ENCODE results near the gene DPP6.

The DPP6 gene

DNA sequence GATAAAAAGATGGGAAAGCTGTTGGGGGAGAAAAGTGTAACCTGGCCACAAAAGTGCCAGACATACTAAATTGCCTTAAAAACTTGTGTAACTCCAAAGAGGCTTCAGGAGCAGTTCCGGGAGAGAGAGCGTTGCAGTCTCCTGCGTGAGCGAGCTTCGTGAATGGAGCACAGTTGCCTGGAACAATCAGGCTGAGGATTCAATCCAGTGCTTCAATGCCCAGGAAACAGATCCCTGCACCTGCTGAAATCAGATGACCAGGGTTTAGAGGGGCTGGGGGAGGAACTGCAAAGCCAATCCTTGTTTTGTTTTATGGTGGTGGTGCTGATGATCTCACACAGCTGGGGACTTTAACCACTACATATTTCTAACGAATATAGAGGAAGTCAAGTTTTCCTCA, 398.3 kb downstream of the DPP6 start:
- POLR2A ChIA-PET: no interaction called here
- Histone ChIP-seq H3K4me3 (ENCODE audit: control insufficient read depth in 1 of 7, extremely low read depth in 1 of 7, insufficient read depth in 4 of 7, low read depth in 2 of 7, low read length in 6 of 7) (no peak overlapping the region), H3K36me3 (ENCODE audit: control insufficient read depth in 4 of 4, insufficient read depth in 4 of 4, low read length in 3 of 4) (no peaks in the 10 kb centered on the region), H3K9me3 (ENCODE audit: control extremely low read depth in 1 of 5, control insufficient read depth in 4 of 5, insufficient read depth in 2 of 5, low read depth in 1 of 5, low read length in 4 of 5) (peaks cover 0 to 2% (median 0%) of the 10 kb centered on the region in 5 experiments), H3K27ac (ENCODE audit: insufficient read depth in 1 of 2, low read depth in 1 of 2, low read length in 2 of 2, poor library complexity in 1 of 2, severe bottlenecking in 2 of 2) (no peak overlapping the region), H3K4me1 (ENCODE audit: control extremely low read depth in 1 of 4, control insufficient read depth in 4 of 4, insufficient read depth in 4 of 4, low read length in 3 of 4) (no peaks in the 10 kb centered on the region), H3K27me3 (replicated peaks in 2 of 5; ENCODE audit: control insufficient read depth in 4 of 5, insufficient read depth in 5 of 5, low read length in 4 of 5) (no peaks in the 10 kb centered on the region)
- no peak for DNase-seq
- 87% methylated on average over 5 of the region's 6 CpGs for WGBS (ENCODE audit: insufficient coverage)
- CTCF ChIA-PET: no interaction called here

DNA sequence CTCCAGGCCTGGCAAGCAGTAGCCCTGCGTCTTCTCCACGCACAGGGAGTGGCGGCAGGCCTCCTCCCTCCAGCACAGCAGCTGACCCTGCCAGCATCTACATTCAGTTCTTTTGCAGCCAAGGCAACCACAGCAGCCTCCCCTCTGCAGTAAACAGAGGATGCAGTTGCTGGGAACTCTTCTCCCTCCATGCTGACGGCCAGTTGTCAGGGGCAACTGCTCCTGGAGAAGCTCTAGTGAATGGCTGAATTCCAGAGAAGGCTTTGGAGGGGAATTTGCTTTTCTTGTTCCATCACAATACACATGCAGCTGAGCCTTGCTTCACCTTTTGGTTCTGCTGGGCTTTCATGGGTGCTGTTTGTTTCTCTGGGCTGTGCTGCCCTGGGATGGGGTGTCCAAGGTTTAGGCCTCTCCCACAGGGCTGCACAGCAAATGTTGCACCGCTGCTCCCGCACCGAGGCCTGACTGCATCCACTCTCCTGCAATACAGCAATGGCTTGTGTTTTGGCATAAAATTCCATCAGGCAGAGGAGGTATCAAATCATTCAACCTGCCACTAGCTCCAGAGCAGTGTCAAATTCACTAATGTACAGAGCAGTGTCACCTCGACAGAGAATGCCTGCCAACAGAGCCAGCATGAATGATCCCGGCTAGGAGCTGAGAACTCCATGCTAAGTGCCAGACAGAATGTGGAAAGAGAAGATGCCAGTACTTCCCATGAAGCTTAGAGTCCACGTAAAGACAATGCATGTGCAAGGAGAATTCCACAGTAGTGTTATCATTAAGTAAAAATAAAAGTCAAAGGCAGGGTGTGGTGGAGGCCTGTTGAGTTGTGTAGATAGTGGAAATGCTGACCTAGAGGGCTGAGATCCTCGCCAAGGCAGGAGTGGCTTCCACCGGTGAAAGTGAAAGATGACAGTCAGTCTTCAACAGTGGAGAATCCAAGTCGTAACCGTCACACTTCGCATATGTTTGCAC, 399.6 kb downstream of the DPP6 start:
- no peaks in the 10 kb centered on the region for H3K36me3 ChIP-seq (ENCODE audit: control insufficient read depth in 4 of 4, insufficient read depth in 4 of 4, low read length in 3 of 4)
- H3K27me3 ChIP-seq (replicated peaks in 2 of 5; ENCODE audit: control insufficient read depth in 4 of 5, insufficient read depth in 5 of 5, low read length in 4 of 5): no peaks in the 10 kb centered on the region
- H3K27ac ChIP-seq (ENCODE audit: insufficient read depth in 1 of 2, low read depth in 1 of 2, low read length in 2 of 2, poor library complexity in 1 of 2, severe bottlenecking in 2 of 2): no peak overlapping the region
- no peaks in the 10 kb centered on the region for H3K4me1 ChIP-seq (ENCODE audit: control extremely low read depth in 1 of 4, control insufficient read depth in 4 of 4, insufficient read depth in 4 of 4, low read length in 3 of 4)
- no peak overlapping the region for H3K4me3 ChIP-seq (ENCODE audit: control insufficient read depth in 1 of 7, extremely low read depth in 1 of 7, insufficient read depth in 4 of 7, low read depth in 2 of 7, low read length in 6 of 7)
- DNase-seq: no peak
- ChIA-PET POLR2A (interaction anchor here (0.6 kb wide), 1 partner anchor 654 kb away, joined by 3 read pairs; no protein-coding TSS in a partner anchor), CTCF (interaction anchor here (1.4 kb wide), 1 partner anchor 11 kb away, joined by 3 read pairs; no protein-coding TSS in a partner anchor)
- WGBS (ENCODE audit: insufficient coverage): 89% methylated on average over 15 of the region's 15 CpGs
- H3K9me3 ChIP-seq (ENCODE audit: control extremely low read depth in 1 of 5, control insufficient read depth in 4 of 5, insufficient read depth in 2 of 5, low read depth in 1 of 5, low read length in 4 of 5): peaks cover 0 to 1% (median 0%) of the 10 kb centered on the region in 5 experiments

DNA sequence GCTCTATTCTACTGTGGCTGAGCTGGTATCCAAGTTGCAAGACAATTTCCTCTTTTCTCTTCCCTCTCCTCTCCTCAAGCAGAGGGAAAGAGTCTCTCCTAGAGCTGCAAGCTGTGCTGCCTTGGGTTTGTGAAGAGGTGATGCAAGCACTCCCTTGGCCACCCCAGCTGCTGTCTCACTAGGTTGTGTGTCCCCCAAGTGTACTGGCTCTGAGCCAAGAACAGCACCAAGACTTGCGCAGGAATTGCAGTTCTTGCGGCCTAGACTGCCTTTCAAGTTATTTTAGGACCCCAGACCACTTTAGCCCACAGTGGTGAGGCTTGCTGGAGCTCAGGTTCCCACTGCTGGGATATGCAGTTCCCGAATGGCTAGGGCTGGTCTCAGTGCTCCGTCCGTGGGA, 411.6 kb downstream of the DPP6 start:
- 94% methylated on average over 4 of the region's 5 CpGs for WGBS (ENCODE audit: insufficient coverage)
- Histone ChIP-seq H3K9me3 (ENCODE audit: control extremely low read depth in 1 of 5, control insufficient read depth in 4 of 5, insufficient read depth in 2 of 5, low read depth in 1 of 5, low read length in 4 of 5) (peaks cover 0 to 9% (median 4%) of the 10 kb centered on the region in 5 experiments), H3K36me3 (ENCODE audit: control insufficient read depth in 4 of 4, insufficient read depth in 4 of 4, low read length in 3 of 4) (no peaks in the 10 kb centered on the region), H3K27me3 (replicated peaks in 2 of 5; ENCODE audit: control insufficient read depth in 4 of 5, insufficient read depth in 5 of 5, low read length in 4 of 5) (no peaks in the 10 kb centered on the region), H3K4me1 (ENCODE audit: control extremely low read depth in 1 of 4, control insufficient read depth in 4 of 4, insufficient read depth in 4 of 4, low read length in 3 of 4) (no peaks in the 10 kb centered on the region), H3K27ac (ENCODE audit: insufficient read depth in 1 of 2, low read depth in 1 of 2, low read length in 2 of 2, poor library complexity in 1 of 2, severe bottlenecking in 2 of 2) (no peak overlapping the region), H3K4me3 (ENCODE audit: control insufficient read depth in 1 of 7, extremely low read depth in 1 of 7, insufficient read depth in 4 of 7, low read depth in 2 of 7, low read length in 6 of 7) (no peak overlapping the region)
- ChIA-PET CTCF (no interaction called here), POLR2A (no interaction called here)
- DNase-seq: no peak

DNA sequence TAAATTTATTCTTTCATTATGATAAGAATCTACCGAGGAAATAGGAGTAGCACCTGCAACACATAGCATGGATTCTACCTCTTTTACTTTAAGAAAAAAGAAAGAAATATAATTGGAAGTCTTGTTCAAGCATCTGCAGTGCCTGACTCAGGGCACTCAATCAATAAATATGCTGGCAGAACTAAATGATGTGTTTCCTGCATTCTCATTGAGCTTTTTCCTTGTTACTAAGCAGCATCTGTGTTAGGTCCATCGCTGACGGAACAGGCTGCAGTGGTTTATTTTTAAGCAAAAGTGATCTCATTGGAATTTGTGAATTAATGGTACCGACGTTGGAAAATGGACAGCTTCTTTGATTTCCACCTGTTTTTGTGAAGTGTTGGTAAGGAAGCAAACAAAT, 417.5 kb downstream of the DPP6 start:
- H3K36me3 ChIP-seq (ENCODE audit: control insufficient read depth in 4 of 4, insufficient read depth in 4 of 4, low read length in 3 of 4): no peaks in the 10 kb centered on the region
- WGBS (ENCODE audit: insufficient coverage): 81% methylated on average over 2 of the region's 5 CpGs
- no peak overlapping the region for H3K4me3 ChIP-seq (ENCODE audit: control insufficient read depth in 1 of 7, extremely low read depth in 1 of 7, insufficient read depth in 4 of 7, low read depth in 2 of 7, low read length in 6 of 7)
- H3K27me3 ChIP-seq (replicated peaks in 2 of 5; ENCODE audit: control insufficient read depth in 4 of 5, insufficient read depth in 5 of 5, low read length in 4 of 5): no peaks in the 10 kb centered on the region
- ChIA-PET POLR2A (no interaction called here), CTCF (no interaction called here)
- no peak for DNase-seq
- H3K4me1 ChIP-seq (ENCODE audit: control extremely low read depth in 1 of 4, control insufficient read depth in 4 of 4, insufficient read depth in 4 of 4, low read length in 3 of 4): no peaks in the 10 kb centered on the region
- peaks cover 0 to 3% (median 0%) of the 10 kb centered on the region in 5 experiments for H3K9me3 ChIP-seq (ENCODE audit: control extremely low read depth in 1 of 5, control insufficient read depth in 4 of 5, insufficient read depth in 2 of 5, low read depth in 1 of 5, low read length in 4 of 5)
- no peak overlapping the region for H3K27ac ChIP-seq (ENCODE audit: insufficient read depth in 1 of 2, low read depth in 1 of 2, low read length in 2 of 2, poor library complexity in 1 of 2, severe bottlenecking in 2 of 2)

DNA sequence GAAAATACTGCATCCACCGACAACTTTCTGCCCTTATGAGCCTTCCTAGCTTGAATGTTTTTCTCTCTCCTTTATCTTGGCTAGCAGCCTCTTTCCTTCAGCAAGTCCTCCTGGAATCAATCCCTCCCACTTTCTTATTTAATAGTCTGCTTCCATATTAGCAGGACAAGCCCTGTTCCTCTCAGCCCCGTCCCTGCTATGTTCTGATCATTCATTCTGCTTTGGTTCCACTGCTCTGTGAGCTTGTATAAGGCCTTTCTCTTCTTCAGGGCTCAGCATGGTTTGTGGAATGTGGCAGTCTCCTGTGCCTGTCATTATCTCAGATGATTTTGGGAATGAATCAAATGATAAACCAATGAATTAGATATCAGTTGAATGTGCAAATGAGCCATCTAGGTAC, 420.1 kb downstream of the DPP6 start:
- CTCF ChIA-PET: no interaction called here
- POLR2A ChIA-PET: no interaction called here
- WGBS (ENCODE audit: insufficient coverage): 55% methylated on average over 2 of the region's 2 CpGs

DNA sequence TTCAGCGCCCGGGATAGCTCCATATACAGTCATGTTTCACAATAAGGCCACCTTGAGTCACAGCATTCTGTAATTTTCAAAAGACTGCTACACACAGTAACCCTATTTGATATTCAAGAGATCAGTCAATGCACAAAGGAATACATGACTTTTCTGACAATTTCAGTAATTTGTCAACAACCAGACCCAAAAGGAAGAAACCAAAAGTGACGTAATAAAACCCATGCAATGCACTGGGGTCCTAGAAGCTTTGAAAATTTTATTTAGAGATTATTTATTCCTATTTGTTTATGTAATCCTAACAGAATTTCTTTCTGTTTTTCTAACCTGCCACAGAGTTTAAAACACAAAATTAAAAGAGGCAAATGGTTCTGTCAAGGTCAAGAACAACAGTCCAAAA, 421.2 kb downstream of the DPP6 start:
- no peaks in the 10 kb centered on the region for H3K27me3 ChIP-seq (replicated peaks in 2 of 5; ENCODE audit: control insufficient read depth in 4 of 5, insufficient read depth in 5 of 5, low read length in 4 of 5)
- POLR2A ChIA-PET: no interaction called here
- H3K9me3 ChIP-seq (ENCODE audit: control extremely low read depth in 1 of 5, control insufficient read depth in 4 of 5, insufficient read depth in 2 of 5, low read depth in 1 of 5, low read length in 4 of 5): no peaks in the 10 kb centered on the region
- no peaks in the 10 kb centered on the region for H3K4me1 ChIP-seq (ENCODE audit: control extremely low read depth in 1 of 4, control insufficient read depth in 4 of 4, insufficient read depth in 4 of 4, low read length in 3 of 4)
- no peak overlapping the region for H3K27ac ChIP-seq (ENCODE audit: insufficient read depth in 1 of 2, low read depth in 1 of 2, low read length in 2 of 2, poor library complexity in 1 of 2, severe bottlenecking in 2 of 2)
- H3K4me3 ChIP-seq (ENCODE audit: control insufficient read depth in 1 of 7, extremely low read depth in 1 of 7, insufficient read depth in 4 of 7, low read depth in 2 of 7, low read length in 6 of 7): no peak overlapping the region
- no peaks in the 10 kb centered on the region for H3K36me3 ChIP-seq (ENCODE audit: control insufficient read depth in 4 of 4, insufficient read depth in 4 of 4, low read length in 3 of 4)
- WGBS (ENCODE audit: insufficient coverage): 94% methylated on average over 2 of the region's 3 CpGs
- no peak for DNase-seq
- CTCF ChIA-PET: no interaction called here

More for the DNA sequence above, 420.1 kb downstream of the DPP6 start:
- H3K4me1 ChIP-seq (ENCODE audit: control extremely low read depth in 1 of 4, control insufficient read depth in 4 of 4, insufficient read depth in 4 of 4, low read length in 3 of 4): no peaks in the 10 kb centered on the region
- H3K27me3 ChIP-seq (replicated peaks in 2 of 5; ENCODE audit: control insufficient read depth in 4 of 5, insufficient read depth in 5 of 5, low read length in 4 of 5): no peaks in the 10 kb centered on the region
- no peak overlapping the region for H3K27ac ChIP-seq (ENCODE audit: insufficient read depth in 1 of 2, low read depth in 1 of 2, low read length in 2 of 2, poor library complexity in 1 of 2, severe bottlenecking in 2 of 2)
- DNase-seq: no peak
- no peaks in the 10 kb centered on the region for H3K9me3 ChIP-seq (ENCODE audit: control extremely low read depth in 1 of 5, control insufficient read depth in 4 of 5, insufficient read depth in 2 of 5, low read depth in 1 of 5, low read length in 4 of 5)
- no peaks in the 10 kb centered on the region for H3K36me3 ChIP-seq (ENCODE audit: control insufficient read depth in 4 of 4, insufficient read depth in 4 of 4, low read length in 3 of 4)
- H3K4me3 ChIP-seq (ENCODE audit: control insufficient read depth in 1 of 7, extremely low read depth in 1 of 7, insufficient read depth in 4 of 7, low read depth in 2 of 7, low read length in 6 of 7): no peak overlapping the region

DNA sequence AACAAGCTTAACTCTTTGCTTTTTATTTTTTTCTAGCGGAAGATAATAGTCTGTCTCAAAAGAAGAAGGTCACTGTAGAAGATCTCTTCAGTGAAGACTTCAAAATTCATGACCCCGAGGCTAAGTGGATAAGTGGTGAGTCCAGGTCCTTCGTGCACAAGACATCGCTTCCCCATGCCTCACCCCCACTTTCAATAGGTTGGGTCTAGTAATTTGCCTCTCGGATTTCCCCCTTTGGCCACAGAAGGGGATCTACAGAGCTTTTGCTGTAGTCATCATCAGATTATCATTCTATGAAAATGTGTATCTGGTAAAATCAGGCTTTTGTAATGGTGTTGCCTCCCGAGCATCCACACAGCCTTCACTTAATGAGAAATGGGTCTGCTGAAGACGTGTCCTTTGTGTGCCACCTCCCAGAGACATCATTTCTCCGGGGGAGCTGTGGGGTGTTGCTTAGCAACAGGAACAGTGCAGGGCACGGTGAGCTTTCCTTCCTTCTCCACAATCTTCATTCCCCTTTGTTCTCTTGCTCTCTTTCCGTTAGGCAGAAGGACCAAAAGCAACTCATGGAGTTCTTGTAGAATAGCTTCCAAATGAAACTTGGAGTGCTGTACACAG, 422.8 kb downstream of the DPP6 start:
- ChIA-PET CTCF (no interaction called here), POLR2A (no interaction called here)
- Histone ChIP-seq H3K27me3 (replicated peaks in 2 of 5; ENCODE audit: control insufficient read depth in 4 of 5, insufficient read depth in 5 of 5, low read length in 4 of 5) (no peaks in the 10 kb centered on the region), H3K4me1 (ENCODE audit: control extremely low read depth in 1 of 4, control insufficient read depth in 4 of 4, insufficient read depth in 4 of 4, low read length in 3 of 4) (no peaks in the 10 kb centered on the region), H3K36me3 (ENCODE audit: control insufficient read depth in 4 of 4, insufficient read depth in 4 of 4, low read length in 3 of 4) (no peaks in the 10 kb centered on the region), H3K27ac (ENCODE audit: insufficient read depth in 1 of 2, low read depth in 1 of 2, low read length in 2 of 2, poor library complexity in 1 of 2, severe bottlenecking in 2 of 2) (no peak overlapping the region), H3K4me3 (ENCODE audit: control insufficient read depth in 1 of 7, extremely low read depth in 1 of 7, insufficient read depth in 4 of 7, low read depth in 2 of 7, low read length in 6 of 7) (no peak overlapping the region), H3K9me3 (ENCODE audit: control extremely low read depth in 1 of 5, control insufficient read depth in 4 of 5, insufficient read depth in 2 of 5, low read depth in 1 of 5, low read length in 4 of 5) (no peaks in the 10 kb centered on the region)
- WGBS (ENCODE audit: insufficient coverage): 46% methylated on average over 3 of the region's 10 CpGs
- no peak for DNase-seq
